Lung (tissue), 12 donors: ENCODE data around the gene JRKL. TPM values are rescaled to one million over a fixed set of nuclear protein-coding genes. Genes with fewer than 3 reads are reported as not detected.

Experiments
- ATAC-seq: fragments of 200-7000 bp; cut with Tn5 transposase; one replicate; pipeline ENCODE4 v1.9.1; 2020; ENCODE audit warnings: moderate number of reproducible peaks; ENCODE audit not compliant: insufficient read depth, low FRiP score
- DNase-seq, 3 donors: peaks; one replicate each; pipeline ENCODE4 v3.0.0-alpha.2; 2013 to 2017
- H3K27ac ChIP-seq, 2 donors: one replicate each; pipeline ENCODE4 v1.5.1; 2013; ENCODE audit warnings: mild to moderate bottlenecking in 2 of 2, moderate library complexity in 2 of 2, control low read depth in 1 of 2, inconsistent platforms in 1 of 2, low read depth in 1 of 2, low read length in 1 of 2
- H3K27me3 ChIP-seq, 3 donors: one replicate each; pipeline ENCODE4 v1.5.1; 2013; ENCODE audit warnings: low read length in 2 of 3; ENCODE audit not compliant: control insufficient read depth in 3 of 3, insufficient read depth in 3 of 3
- H3K36me3 ChIP-seq, 4 donors: one replicate each; pipeline ENCODE4 v1.5.1; 2013; ENCODE audit warnings: low read length in 4 of 4, mild to moderate bottlenecking in 1 of 4, moderate library complexity in 1 of 4; ENCODE audit not compliant: control insufficient read depth in 4 of 4, insufficient read depth in 4 of 4
- H3K4me1 ChIP-seq, 5 donors: one replicate each; pipeline ENCODE4 v1.5.1; 2013; ENCODE audit warnings: low read length in 5 of 5, mild to moderate bottlenecking in 2 of 5, moderate library complexity in 1 of 5; ENCODE audit not compliant: control insufficient read depth in 5 of 5, insufficient read depth in 5 of 5
- H3K4me3 ChIP-seq: one replicate; pipeline ENCODE4 v1.5.1; 2013; ENCODE audit warnings: mild to moderate bottlenecking, control low read depth, moderate library complexity
- H3K9ac ChIP-seq, 2 donors: one replicate each; pipeline ENCODE4 v1.5.1; 2013; ENCODE audit warnings: low read length in 2 of 2, control low read depth in 1 of 2; ENCODE audit not compliant: insufficient read depth in 1 of 2
- H3K9me3 ChIP-seq, 4 donors: one replicate each; pipeline ENCODE4 v1.5.1; 2013; ENCODE audit warnings: low read length in 3 of 4, mild to moderate bottlenecking in 1 of 4, moderate library complexity in 1 of 4; ENCODE audit not compliant: control insufficient read depth in 4 of 4, insufficient read depth in 3 of 4
- WGBS, 2 donors: extraction: QIAGEN DNeasy Blood & Tissue Kit; methylation state at CpG; one replicate each; pipeline ENCODE4 v1.1.7; 2013; 5-methylcytosine and 5-hydroxymethylcytosine counted together
- polyA plus RNA-seq, 2 donors: library from polyadenylated mRNA; stranded (reverse); fragments of 200-250 nt; gene quantifications; one replicate each; pipeline ENCODE4 v1.2.1, GENCODE V29; 2013
- total RNA-seq, 2 donors: library from RNA; depleted of rRNA in 1 of 2; stranded (reverse); fragments of >200 nt in 1 of 2; gene quantifications; one replicate each; pipeline ENCODE4 v1.2.1, GENCODE V29; 2014 to 2021
- TF ChIP-seq, protein P1 (sequence below): IDR thresholded peaks from 2 replicates; pipeline ENCODE4 v1.5.1; 2012; ENCODE audit warnings: mild to moderate bottlenecking; ENCODE audit errors: control extremely low read depth, extremely low read depth
- donor health status: control.
- donor health status: control.
- donor health status: Bipolar disorder and iron deficiency.
- donor health status: healthy.
- donor health status: DM: yes; HTN: yes; CAD: no.

The JRKL gene
- total and polyA plus RNA-seq, 4 donors = 5.1 to 20.2 (median 8.0) TPM

DNA sequence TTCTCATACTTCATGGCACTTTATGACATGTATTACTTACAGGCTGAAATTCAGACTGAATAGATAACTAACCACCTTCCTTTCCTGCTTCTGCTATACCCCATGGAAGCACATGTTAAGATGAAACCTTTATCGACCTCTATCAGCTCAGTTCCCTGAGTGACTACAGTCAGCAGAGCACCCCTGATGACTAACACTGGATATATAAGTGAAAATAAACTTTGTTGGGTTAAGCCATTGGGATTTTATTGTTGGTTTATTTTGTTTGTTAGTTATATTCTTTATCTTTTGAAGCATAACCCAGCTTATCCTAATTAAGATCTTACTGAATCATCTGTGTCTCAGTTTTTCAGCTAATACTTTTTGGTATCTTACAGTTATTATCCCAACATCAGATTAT, 23.8 kb upstream of the JRKL start:
- peaks cover 0 to 4% (median 0%) of the 10 kb centered on the region in 4 donors for H3K9me3 ChIP-seq
- TF ChIP-seq, protein P1, sequence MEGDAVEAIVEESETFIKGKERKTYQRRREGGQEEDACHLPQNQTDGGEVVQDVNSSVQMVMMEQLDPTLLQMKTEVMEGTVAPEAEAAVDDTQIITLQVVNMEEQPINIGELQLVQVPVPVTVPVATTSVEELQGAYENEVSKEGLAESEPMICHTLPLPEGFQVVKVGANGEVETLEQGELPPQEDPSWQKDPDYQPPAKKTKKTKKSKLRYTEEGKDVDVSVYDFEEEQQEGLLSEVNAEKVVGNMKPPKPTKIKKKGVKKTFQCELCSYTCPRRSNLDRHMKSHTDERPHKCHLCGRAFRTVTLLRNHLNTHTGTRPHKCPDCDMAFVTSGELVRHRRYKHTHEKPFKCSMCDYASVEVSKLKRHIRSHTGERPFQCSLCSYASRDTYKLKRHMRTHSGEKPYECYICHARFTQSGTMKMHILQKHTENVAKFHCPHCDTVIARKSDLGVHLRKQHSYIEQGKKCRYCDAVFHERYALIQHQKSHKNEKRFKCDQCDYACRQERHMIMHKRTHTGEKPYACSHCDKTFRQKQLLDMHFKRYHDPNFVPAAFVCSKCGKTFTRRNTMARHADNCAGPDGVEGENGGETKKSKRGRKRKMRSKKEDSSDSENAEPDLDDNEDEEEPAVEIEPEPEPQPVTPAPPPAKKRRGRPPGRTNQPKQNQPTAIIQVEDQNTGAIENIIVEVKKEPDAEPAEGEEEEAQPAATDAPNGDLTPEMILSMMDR = no peak
- H3K27me3 ChIP-seq = no peaks in the 10 kb centered on the region
- no peak overlapping the region for H3K9ac ChIP-seq
- DNase-seq (no peak), ATAC-seq (no peak)
- 93 to 95% methylated on average over 1 of the region's 1 CpG for WGBS, 2 donors
- no peaks in the 10 kb centered on the region for H3K4me1 ChIP-seq
- H3K27ac ChIP-seq = no peak overlapping the region
- H3K4me3 ChIP-seq = no peak overlapping the region
- peaks cover 3 to 20% (median 13%) of the 10 kb centered on the region in 4 donors for H3K36me3 ChIP-seq

DNA sequence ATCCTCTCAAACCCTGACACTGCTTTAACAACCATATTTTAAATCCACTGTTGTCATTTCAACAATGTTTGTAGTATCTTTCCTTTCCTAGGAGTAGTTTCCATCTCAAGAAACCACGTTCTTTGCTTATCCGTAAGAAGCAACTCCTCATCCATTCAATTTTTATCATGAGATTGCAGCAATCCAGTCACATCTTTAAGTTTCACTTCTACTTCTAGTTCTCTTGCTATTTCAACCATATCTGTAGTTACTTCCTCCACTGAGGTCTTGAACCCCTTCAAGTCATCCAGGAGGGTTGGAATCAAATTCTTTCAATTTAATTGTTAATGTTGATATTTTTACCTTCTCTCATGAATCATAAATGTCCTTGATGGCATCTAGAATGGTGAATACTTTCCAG, 22.5 kb upstream of the JRKL start:
- Histone ChIP-seq H3K4me1 (no peaks in the 10 kb centered on the region), H3K4me3 (no peak overlapping the region), H3K27ac (no peak overlapping the region), H3K9me3 (peaks cover 0 to 4% (median 0%) of the 10 kb centered on the region in 4 donors), H3K9ac (no peak overlapping the region), H3K36me3 (peaks cover 4 to 23% (median 16%) of the 10 kb centered on the region in 4 donors), H3K27me3 (no peaks in the 10 kb centered on the region)
- ATAC-seq (no peak), DNase-seq (no peak)
- 81 to 85% methylated on average over 2 of the region's 2 CpGs for whole genome bisulfite sequencing, 2 donors
- TF ChIP-seq, protein P1 = no peak

DNA sequence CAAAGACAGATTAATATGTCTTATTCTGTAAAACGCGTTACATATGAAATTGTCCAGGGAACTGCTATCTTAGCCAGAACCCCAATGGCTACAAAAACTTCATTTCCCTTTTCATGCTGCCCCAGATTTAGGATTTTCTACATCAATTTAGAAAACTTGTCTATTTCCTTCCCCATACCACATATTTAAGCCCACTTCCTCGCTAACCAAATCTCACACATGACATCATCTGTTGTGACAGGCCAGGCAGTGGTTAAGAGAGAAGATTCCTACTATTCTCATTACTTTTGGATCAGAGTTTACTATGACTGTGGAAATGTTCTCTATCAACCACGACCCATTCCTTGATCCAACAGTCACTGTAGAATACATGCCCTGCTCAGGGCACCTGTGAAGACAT, 16.0 kb upstream of the JRKL start:
- ATAC-seq (no peak), DNase-seq (no peak)
- peaks cover 5 to 21% (median 15%) of the 10 kb centered on the region in 4 donors for H3K36me3 ChIP-seq
- H3K27ac ChIP-seq = no peak overlapping the region
- TF ChIP-seq, protein P1 = no peak
- no peaks in the 10 kb centered on the region for H3K4me1 ChIP-seq
- H3K27me3 ChIP-seq = no peaks in the 10 kb centered on the region
- H3K9ac ChIP-seq = no peak overlapping the region
- no peak overlapping the region for H3K4me3 ChIP-seq
- H3K9me3 ChIP-seq = peaks cover 0 to under 1% (median 0%) of the 10 kb centered on the region in 4 donors
- 85 to 94% methylated on average over 4 of the region's 4 CpGs for WGBS, 2 donors

DNA sequence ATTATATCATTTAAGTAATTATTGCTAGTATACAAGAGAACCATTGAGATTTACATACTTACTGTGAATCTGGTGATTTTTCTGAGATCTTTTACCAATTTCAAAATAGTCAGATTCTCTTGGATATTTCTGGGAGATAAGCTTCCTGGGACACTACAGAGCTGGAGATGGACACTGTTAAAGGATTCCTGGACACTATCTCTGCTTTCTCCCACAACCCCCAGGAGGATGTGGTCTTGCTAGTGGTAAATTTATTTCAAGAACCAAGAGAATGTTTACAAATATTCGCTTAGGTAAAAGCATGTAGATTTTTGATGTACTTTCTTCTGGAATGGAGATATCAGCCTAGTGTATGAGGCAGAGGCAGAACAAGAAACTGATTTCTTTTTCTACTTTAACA, 13.0 kb upstream of the JRKL start:
- Histone ChIP-seq H3K9me3 (no peaks in the 10 kb centered on the region), H3K4me3 (no peak overlapping the region), H3K9ac (no peak overlapping the region), H3K4me1 (no peaks in the 10 kb centered on the region), H3K27ac (no peak overlapping the region), H3K36me3 (peaks cover 3 to 21% (median 12%) of the 10 kb centered on the region in 4 donors), H3K27me3 (no peaks in the 10 kb centered on the region)
- DNase-seq (no peak), ATAC-seq (no peak)
- WGBS, 2 donors = 88 to 96% methylated on average over 1 of the region's 1 CpG
- TF ChIP-seq, protein P1 = no peak
